GM23248 (cell line): Measurements from ENCODE around the gene NOC4L.

Experiments
- EZH2 ChIP-seq: fragments of 200-600 bp; sonication (generic); IDR thresholded peaks from 2 replicates; pipeline ENCODE4 v1.6.1; 2018; ENCODE audit warnings: antibody characterized with exemption, mild to moderate bottlenecking; ENCODE audit not compliant: insufficient read depth, poor library complexity, severe bottlenecking
- EZH2phosphoT487 ChIP-seq: fragments of 200-600 bp; sonication (generic); IDR thresholded peaks from 2 replicates; pipeline ENCODE4 v1.6.1; 2018; ENCODE audit warnings: antibody characterized with exemption, moderate library complexity, mild to moderate bottlenecking, low read depth; ENCODE audit not compliant: insufficient read depth

DNA sequence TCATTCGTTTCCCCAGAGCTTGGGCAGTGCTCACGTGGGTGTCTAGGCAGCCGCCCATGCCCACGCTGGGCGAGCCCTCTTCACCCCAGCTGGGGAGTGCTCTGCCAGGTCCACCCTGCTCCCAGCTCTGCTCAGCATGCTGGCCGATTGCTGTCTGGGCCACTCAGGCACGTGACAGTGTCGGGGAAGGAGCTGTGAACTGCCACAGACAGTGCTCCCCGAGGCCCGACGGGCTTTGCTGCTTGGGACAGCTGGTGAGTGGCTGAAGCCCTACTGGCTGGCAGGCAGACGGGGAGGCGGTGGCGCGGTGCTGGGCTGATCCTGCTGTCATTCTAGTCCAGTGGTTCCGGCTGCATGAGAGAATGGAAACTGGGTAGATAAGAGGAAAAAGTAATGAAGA, 15.8 kb downstream of the NOC4L start:
- TF ChIP-seq EZH2 (no peak), EZH2phosphoT487 (no peak)
